ENCODE measurements around the gene TAOK1.

DNA sequence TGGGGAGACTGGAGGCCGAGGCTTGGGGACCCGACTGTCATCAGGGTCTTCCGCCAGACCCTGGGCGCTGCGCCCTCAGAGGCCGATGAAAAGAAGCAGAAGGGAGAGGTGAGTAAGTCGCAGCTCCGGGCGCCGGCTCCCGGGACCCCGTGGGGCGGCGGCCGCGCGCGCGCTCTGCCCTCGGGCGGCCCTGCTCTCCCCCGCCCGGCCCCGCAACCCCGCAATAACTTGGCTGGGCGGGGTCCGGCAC is 177.1 kb downstream of the TAOK1 start:
- TF ChIP-seq CTCF (IDR thresholded peaks at IDR 0.05; ENCODE audit: poor library complexity) (no peak), EZH2phosphoT487 (IDR thresholded peaks at IDR 0.05; ENCODE audit: low read depth, severe bottlenecking, unreplicated experiment) (no peak)

All from hepatocyte (in vitro differentiated cells).